CD4-positive, alpha-beta T cell treated with Interleukin-12 subunit alpha and Interleukin-12 subunit beta, for 1 hour (primary cell): ENCODE measurements around the gene SLC28A2.

Experiments
- DNase-seq: peaks from one replicate; pipeline ENCODE4 v3.0.0-alpha.2; 2020

The SLC28A2 gene

GRCh38 chr15:45326741-45327140 lies 74.7 kb downstream of the SLC28A2 start:
- no peak for DNase-seq
